HG03108 (cell line): ENCODE data around the gene RNASE13.

Experiments used
- ATAC-seq: cut with Tn5 transposase; IDR thresholded peaks from one replicate; pipeline ENCODE4 v1.9.1; 2021; ENCODE audit warnings: moderate library complexity; ENCODE audit not compliant: unreplicated experiment

Gene RNASE13

GRCh38 chr14:21066882-21067502, 32.4 kb upstream of the RNASE13 start:
- ATAC-seq: no peak

GRCh38 chr14:21063479-21063878, 28.9 kb upstream of the RNASE13 start:
- ATAC-seq: no peak

GRCh38 chr14:21061347-21061668, 26.7 kb upstream of the RNASE13 start:
- ATAC-seq: no peak

- no peak for ATAC-seq
Measured at GRCh38 chr14:21060614-21061346, 26.2 kb upstream of the RNASE13 start.

- ATAC-seq: no peak
Measured at GRCh38 chr14:21059842-21060613, 25.4 kb upstream of the RNASE13 start.

- no peak for ATAC-seq
Measured at GRCh38 chr14:21058903-21059302, 24.3 kb upstream of the RNASE13 start.

- ATAC-seq: no peak
Measured at GRCh38 chr14:21057803-21058675, 23.4 kb upstream of the RNASE13 start, which contains the start of gene RNASE8. Gene RNASE8, plus strand, starts transcription at chr14:21057822. Its CDS starts 71 bp downstream, at chr14:21057893.

GRCh38 chr14:21056520-21057163, 22.0 kb upstream of the RNASE13 start:
- no peak for ATAC-seq

- no peak for ATAC-seq
Measured at GRCh38 chr14:21055432-21056117, 21.0 kb upstream of the RNASE13 start.

GRCh38 chr14:21054768-21055145, 20.1 kb upstream of the RNASE13 start:
- no peak for ATAC-seq

GRCh38 chr14:21054123-21054767, 19.6 kb upstream of the RNASE13 start:
- no peak for ATAC-seq

GRCh38 chr14:21053184-21054122, 18.8 kb upstream of the RNASE13 start:
- ATAC-seq: no peak

- ATAC-seq: no peak
Measured at GRCh38 chr14:21050597-21050996, 16.0 kb upstream of the RNASE13 start.

- ATAC-seq: no peak
Measured at GRCh38 chr14:21049271-21049673, 14.7 kb upstream of the RNASE13 start.

GRCh38 chr14:21048638-21049037, 14.0 kb upstream of the RNASE13 start:
- no peak for ATAC-seq

- ATAC-seq: no peak
Measured at GRCh38 chr14:21047378-21047781, 12.8 kb upstream of the RNASE13 start.

- ATAC-seq: no peak
Measured at GRCh38 chr14:21043974-21044618, 9.5 kb upstream of the RNASE13 start.
